Measurements from ENCODE around the gene LRFN4.

LRFN4 gene

GRCh38 chr11:66847461-66848232, 9.2 kb upstream of the LRFN4 start (continued):
- no peak for TF ChIP-seq BACH2 (CRISPR knock-in tag; IDR thresholded peaks at IDR 0.05; ENCODE audit: borderline replicate concordance)

GRCh38 chr11:66848671-66849500, 8.0 kb upstream of the LRFN4 start:
- TF ChIP-seq ZFP3 (CRISPR knock-in tag; IDR thresholded peaks at IDR 0.05) (no peak), POU6F1 (CRISPR knock-in tag; IDR thresholded peaks at IDR 0.05; ENCODE audit: borderline replicate concordance, low read depth) (no peak), ISL1 (CRISPR knock-in tag; IDR thresholded peaks at IDR 0.05) (no peak), CREB5 (CRISPR knock-in tag; IDR thresholded peaks at IDR 0.05; ENCODE audit: low read depth) (no peak), ZC3H10 (CRISPR knock-in tag; IDR thresholded peaks at IDR 0.05) (no peak), TOX (CRISPR knock-in tag; IDR thresholded peaks at IDR 0.05; ENCODE audit: borderline replicate concordance) (no peak), ZNF70 (CRISPR knock-in tag; IDR thresholded peaks at IDR 0.05) (no peak), CSDC2 (CRISPR knock-in tag; IDR thresholded peaks at IDR 0.05) (no peak)
- ATAC-seq = no peak

GRCh38 chr11:66849501-66850234, 7.2 kb upstream of the LRFN4 start:
- no peak for ATAC-seq
- TF ChIP-seq TCF4 (CRISPR knock-in tag; IDR thresholded peaks at IDR 0.05; ENCODE audit: borderline replicate concordance) = no peak
- TF ChIP-seq ZFP30 (CRISPR knock-in tag; IDR thresholded peaks at IDR 0.05) = no peak
- TF ChIP-seq BACH2 (CRISPR knock-in tag; IDR thresholded peaks at IDR 0.05; ENCODE audit: borderline replicate concordance) = no peak
- TF ChIP-seq ZC3H10 (CRISPR knock-in tag; IDR thresholded peaks at IDR 0.05) = no peak
- no peak for TF ChIP-seq ESRRG (CRISPR knock-in tag; IDR thresholded peaks at IDR 0.05)
- no peak for TF ChIP-seq OSR1 (CRISPR knock-in tag; IDR thresholded peaks at IDR 0.05)
- TF ChIP-seq ZNF8 (CRISPR knock-in tag; IDR thresholded peaks at IDR 0.05) = no peak
- TF ChIP-seq CSRNP3 (CRISPR knock-in tag; IDR thresholded peaks at IDR 0.05) = no peak
- no peak for TF ChIP-seq CREB5 (CRISPR knock-in tag; IDR thresholded peaks at IDR 0.05; ENCODE audit: low read depth)

GRCh38 chr11:66850235-66850587, 6.7 kb upstream of the LRFN4 start:
- no peak; the same call in 2 of the 3 replicates for ATAC-seq
- TF ChIP-seq PPARA (CRISPR knock-in tag; IDR thresholded peaks at IDR 0.05; ENCODE audit: borderline replicate concordance) (no peak), TOX (CRISPR knock-in tag; IDR thresholded peaks at IDR 0.05; ENCODE audit: borderline replicate concordance) (no peak), GLIS3 (CRISPR knock-in tag; IDR thresholded peaks at IDR 0.05) (no peak), CSDC2 (CRISPR knock-in tag; IDR thresholded peaks at IDR 0.05) (no peak), BACH2 (CRISPR knock-in tag; IDR thresholded peaks at IDR 0.05; ENCODE audit: borderline replicate concordance) (no peak), ZNF565 (CRISPR knock-in tag; conservative IDR thresholded peaks at IDR 0.05; ENCODE audit: low read depth) (no peak), CREB5 (CRISPR knock-in tag; IDR thresholded peaks at IDR 0.05; ENCODE audit: low read depth) (no peak), CSRNP3 (CRISPR knock-in tag; IDR thresholded peaks at IDR 0.05) (no peak), ZFP3 (CRISPR knock-in tag; IDR thresholded peaks at IDR 0.05) (no peak), RARB (CRISPR knock-in tag; IDR thresholded peaks at IDR 0.05) (no peak), ZNF70 (CRISPR knock-in tag; IDR thresholded peaks at IDR 0.05) (no peak)

All from SK-N-SH treated with all-trans-retinoic acid at 6 μM for 48 hours (cell line).